GM12872 (cell line): ENCODE measurements around the gene DCC.

Experiments used
- CTCF ChIP-seq: IDR thresholded peaks from 3 replicates; pipeline ENCODE4 v1.5.1; 2011; ENCODE audit warnings: low read depth, mild to moderate bottlenecking, low read length, moderate library complexity; ENCODE audit not compliant: insufficient read depth

DCC gene

DNA sequence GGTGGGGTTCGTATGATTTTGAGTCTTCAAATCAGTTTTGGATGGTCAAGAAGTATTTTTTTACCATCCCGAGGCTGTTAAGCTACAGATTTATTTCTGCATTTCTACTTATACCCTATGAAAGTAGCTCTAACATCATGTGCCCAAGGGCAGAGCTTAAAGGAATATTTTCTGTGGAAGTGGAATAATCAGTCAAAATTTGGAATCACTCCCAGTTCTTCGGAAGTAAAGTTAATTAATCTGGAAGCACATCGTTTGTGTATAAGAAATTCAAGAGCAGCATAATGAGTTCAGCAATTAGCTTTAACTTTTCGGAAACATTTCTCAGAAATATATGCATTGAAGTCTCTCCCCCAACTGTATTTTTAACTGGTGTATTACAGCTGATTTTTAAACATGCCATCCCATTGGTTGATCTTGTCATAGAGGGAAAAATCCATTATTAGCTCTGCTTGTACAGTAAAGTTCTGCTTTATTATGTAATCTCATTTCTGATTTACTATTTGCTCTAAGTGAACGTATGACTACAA, 510.1 kb downstream of the DCC start:
- no peak for TF ChIP-seq CTCF

DNA sequence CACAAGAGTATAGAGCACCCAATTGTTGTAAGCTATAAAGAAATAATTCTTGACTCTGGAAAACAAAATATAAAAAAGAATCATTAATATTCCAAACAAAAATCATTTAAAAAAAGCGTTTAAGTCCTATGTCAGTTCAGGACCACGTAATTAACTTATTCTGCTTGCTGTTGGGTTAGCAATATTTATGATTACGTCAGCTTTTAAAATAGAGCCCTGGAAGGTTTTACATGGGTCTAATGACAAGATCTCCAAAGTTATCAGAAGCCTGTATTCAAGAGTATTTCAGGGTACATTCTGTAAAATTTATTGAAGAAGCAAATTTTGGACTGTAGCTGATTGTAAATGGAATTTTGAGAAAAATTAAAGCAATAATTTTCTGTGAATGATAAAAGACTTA, 521.6 kb downstream of the DCC start:
- no peak for TF ChIP-seq CTCF

DNA sequence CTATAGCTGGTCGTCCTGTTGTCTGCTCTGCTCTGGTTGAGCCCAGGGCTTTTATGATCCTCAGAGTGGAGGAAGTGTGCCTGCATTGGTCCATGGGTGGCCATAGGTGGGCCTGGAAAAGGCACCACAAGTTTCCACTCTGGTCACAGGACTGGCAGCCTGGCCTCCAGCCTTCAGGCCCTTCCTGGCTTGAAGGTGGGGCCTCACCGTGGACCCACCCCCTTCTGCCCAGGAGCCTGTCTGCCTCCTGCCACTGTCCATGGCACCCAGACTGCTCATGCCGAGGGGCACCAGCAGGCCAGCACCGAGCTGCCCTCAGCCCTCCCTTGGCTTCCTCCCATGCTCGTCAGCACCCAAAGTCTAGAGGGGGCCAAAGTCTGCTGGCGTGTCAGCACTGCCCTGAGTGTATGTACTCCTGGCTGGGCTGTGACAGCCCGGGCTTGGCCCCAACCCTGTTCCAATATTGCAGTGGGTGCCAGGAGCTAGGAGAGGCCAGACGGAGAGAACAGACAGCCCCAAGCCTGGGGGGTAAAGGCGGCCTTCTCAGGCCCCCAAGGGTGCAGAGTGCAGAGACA, 529.4 kb downstream of the DCC start:
- no peak for TF ChIP-seq CTCF

DNA sequence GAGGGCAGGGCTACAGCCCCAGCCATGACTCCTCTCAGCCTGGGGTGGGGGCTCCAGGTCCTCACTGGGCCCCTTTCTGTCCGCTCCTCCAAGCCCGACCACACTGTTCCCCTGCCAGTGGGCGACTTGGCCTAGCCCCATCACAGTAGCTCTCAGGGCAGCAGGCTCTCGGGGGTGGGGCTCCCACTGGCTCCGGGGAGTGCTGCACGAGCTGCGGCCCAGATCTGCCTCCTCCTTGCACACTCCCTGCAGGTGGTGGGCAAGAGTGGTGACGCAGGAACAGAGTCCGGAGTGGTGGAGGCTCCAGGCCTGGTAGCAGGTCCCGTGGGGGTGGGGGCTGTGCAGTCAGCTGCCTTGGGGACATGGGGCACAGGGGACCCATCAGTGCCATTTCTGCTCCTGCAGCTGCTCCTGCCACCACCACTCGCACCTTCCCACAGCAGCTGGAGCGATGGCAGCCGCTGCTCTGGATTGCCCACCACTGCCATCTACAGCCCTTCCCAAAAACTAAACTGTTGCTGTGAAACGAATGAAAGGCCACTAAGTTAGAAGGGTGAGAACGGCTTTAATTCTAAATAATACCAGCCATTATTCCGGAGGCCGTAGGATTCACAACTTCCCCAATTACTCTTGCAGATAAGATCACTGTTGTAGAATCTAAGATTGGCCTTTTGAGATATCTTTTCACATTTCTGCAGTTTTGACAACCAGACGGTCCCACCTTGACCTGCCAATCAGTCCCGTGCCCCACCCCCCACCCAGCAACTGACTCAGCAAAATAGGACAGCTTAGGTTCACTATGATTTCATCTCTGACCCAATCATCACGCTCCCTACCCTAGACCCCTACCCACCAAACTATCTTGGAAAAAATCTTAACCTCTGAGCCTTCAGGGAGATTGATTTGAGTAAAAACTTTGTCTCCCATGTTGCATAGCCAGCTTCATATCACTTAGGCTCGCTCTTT, 530.2 kb downstream of the DCC start:
- TF ChIP-seq CTCF, result no peak

- TF ChIP-seq CTCF, result no peak
Measured at GRCh38 chr18:52874774-52875173, 534.8 kb downstream of the DCC start.

DNA sequence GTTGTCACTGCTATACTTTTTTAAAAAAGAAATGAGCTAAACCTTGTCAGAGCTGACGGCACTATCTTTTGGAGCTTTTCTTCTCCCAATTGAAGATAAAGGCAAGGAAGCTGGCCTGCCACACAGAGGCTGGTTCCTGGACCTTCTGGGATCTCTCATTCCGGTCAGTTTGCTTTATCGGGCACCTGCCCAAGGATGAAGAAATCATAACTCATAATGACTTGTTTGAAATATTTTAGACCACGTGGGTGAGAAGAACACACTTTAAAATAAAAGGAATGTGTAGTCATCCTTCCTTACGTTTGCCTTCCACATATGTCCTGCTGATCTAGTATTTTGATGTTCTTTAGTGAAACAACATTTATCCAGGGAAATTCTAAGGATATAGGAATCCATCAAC, 535.7 kb downstream of the DCC start:
- TF ChIP-seq CTCF, result no peak

DNA sequence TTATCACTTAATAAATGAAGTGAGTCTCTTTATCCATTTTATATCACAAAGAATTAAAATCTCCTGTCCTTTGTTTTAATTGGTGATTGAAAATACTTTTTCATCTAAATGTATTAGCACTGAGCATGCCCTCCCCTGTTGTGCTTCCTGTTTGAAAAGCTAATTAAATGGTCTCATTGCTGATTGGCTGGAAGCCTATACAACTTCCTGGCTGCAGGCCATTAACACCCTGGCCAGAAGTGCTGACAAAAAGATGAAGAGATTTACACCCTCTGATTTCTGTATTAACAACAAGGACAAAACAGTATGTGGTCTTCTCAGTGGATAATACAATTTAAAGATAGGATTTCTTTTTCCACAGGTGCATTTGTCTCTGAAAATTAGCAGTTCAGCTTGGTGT, 548.0 kb downstream of the DCC start:
- no peak for TF ChIP-seq CTCF
